ENCODE measurements around the gene ATP4A. TPM values are rescaled to one million over a fixed set of nuclear protein-coding genes. Genes with fewer than 3 reads are reported as not detected.

The ATP4A gene
- total RNA-seq: not detected in 2 replicates

DNA sequence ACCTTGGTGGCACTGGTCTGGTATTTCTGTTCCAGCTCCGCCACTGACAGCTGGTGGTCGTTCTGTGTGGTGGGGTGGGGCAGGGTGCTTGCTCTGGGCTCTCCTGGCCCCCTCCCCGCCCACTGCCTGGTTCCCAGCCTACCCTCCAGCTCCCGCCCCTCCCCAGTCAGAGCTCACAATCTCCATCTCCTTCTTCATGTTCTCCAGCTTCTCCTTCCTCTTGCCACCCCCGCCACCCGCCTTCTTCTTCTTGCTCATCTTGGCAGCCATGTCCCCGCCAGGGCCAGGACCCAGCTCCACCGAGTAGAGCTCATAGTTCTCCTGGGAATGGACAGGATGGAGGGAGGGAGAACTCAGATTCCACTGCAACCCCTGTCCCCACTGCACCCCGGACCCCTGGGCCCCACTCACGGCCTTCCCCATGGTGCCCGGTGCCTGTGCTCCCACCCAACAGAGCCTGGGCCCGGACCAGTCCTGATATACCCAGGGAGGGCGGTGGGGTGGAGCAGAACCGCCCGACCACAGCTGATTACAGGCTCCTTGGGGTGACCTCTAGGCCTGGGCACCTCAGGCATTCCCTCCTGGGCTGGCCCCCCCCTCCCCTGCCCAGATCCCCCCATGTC, at the start of gene ATP4A:
ATP4A (minus strand) TSS at position 452 of the 623 bp plus-strand sequence; CDS start at position 423, 29 bp downstream.

DNA sequence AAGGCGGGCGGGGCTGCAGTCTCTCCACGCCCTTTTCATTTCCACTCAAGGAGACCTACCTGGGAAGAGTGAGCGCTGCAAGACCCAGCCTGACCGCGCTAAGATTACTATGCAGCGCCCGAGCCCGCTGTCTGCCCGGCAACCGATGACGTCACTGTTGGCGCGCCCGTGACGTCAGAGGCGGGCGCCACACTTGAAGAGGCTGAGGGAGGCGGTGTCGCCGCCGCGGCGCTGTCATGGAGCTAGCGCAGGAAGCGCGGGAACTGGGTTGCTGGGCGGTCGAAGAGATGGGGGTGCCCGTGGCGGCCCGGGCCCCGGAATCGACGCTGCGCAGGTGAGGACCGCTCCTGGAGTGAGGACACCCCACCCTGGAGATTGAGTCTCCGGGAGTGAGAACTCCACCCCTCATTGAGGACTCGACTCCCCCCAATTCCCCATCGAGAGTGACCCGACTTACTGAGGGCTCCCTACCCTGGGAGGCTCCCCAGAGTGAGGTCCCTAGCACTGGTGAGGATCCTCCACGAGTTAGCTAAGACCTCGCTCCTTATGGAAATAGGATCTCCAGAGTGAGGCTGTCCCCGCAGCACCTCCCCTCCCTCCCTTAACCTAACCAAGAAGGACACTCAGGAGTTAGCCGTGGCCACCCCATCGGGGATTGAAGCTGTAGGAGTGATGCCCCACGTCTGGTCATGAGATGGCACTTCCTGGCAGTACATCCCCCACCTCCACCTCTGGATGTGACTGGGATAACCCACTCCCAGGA, 49.3 kb upstream of the ATP4A start, which contains the start of gene HAUS5:
HAUS5 (plus strand) TSS at position 177 of the 763 bp plus-strand sequence; CDS start at position 237, 60 bp downstream.

DNA sequence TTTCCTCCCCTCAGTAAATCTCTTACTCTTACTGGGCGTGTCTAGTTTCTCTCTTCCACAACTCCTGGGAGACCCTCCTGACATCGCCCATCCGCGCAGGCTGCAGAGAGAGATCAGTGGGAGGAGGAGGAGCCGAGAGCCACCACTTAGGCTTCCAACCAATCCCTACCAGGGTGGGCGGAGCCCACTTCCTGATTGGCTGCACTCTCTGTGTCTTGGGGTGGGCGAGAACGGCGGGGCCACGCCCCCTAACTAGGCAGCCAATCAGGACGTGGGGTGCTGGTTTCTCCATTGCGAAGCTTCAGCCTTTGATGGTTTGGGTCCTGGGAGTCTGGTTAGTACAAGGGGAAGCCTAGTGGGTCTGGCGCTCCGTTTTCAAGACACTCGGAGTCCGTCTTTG, 22.4 kb upstream of the ATP4A start, which contains the start of gene PMIS2:
PMIS2 (plus strand) TSS at position 326 of the 400 bp plus-strand sequence. CDS start 87 bp downstream, outside the sequence.

GRCh38 chr19:35545001-35545854, 18.2 kb downstream of the ATP4A start, which contains the start of gene TMEM147:
TMEM147 (plus strand) TSS chr19:35545626; CDS start chr19:35545740, 114 bp downstream.

DNA sequence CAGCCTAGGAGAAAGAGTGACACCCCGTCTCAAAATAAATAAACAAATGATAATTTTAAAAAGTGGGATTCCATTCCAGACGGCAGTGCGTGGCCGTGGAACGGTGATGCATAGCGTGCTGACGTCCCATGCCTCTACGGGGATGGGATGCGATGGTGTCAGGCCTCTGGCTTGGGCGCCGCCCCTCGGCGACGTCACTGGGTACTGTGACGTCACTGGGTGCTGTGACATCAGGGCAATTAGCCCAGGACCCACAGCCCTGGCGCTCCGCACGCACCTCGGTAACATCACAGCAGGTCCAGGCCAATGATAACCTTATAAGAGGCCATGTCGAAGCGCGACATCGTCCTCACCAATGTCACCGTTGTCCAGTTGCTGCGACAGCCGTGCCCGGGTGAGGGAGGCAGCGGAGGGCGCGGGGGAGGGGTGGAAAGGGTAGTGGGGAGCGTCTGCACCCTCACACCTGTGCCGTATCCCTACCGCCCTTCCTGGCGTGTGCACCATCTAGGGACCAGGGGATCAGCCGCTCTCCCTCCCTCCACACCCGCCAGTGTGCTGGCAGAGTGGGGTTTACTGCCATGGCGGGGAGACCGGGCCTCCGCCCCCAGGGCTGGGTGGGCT, 30.1 kb downstream of the ATP4A start, which contains the start of gene GAPDHS:
GAPDHS (plus strand) TSS at position 256 of the 621 bp plus-strand sequence; CDS start at position 328, 72 bp downstream.

DNA sequence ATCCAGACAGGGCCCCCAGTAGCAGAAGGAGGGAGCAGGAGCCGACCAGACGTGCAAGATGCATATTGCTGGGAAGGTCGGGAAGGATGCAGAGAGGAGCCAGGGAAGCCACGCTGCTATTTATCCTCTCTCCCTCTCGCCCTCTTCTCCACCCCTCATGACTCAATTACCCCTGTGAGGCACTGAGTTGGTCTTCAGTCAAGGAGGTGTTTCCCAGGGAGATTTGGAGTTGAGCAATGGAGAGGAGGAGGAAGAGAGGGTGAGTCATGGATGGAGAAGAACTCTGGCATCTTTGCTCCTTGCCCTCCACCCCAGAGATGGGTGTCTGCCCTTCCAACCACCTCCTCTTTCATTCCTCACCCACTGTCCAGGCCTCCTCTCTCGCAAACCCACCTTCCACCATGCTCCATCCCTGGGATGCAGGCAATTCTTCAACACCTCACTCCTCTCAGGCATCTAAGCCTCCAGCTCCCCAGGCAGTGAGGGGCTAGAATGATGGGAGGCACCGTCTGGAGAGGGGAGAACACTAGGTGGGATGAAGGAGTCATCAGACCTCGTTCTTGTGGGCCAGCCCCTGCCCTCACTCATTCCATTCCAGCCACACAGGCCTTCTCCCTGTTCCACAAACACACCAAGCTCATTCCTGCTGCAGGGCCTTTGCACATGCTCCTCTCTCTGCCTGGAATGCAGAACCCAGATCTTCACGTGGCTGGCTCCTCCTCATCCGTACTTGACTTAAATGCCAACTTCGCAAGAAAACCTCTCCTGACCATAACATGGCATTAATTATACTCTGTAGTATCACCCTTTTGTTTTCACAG, 35.0 kb downstream of the ATP4A start, which contains the start of gene SBSN:
SBSN (minus strand) TSS at position 94 of the 821 bp plus-strand sequence; CDS start at position 64, 30 bp downstream.

DNA sequence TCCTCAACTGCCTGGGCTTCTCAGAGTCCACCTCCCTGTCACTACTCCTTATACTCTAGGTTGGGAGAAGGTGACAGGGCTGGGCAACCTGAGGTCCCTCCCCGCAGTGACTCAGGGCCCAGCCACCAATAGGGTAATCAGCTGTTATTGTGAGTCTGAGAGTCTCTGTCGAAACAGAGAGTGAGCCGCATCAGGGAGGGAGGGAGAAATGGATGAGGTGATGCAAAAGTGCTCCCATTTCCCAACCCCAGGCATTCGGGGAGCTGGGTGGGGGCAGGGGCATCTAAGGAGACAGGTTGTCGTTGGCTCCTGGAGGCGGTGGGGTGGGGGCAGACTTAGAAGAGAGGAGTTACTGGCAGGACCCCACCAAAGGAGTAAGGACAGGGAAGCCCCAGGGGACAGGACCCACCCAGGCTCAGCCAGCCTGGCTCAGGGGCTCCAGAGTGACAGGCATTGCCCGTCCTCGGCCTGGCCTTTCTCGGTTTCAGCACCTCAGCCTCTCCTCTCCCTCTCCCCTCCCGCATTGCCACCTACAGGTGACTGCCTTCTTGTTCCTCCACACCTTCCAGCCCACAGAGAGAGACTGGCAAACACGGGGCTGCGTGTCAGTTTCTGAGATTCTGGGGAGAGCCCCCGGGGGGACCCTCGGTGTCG, 49.7 kb downstream of the ATP4A start, which contains the start of gene DMKN:
DMKN (minus strand) TSS at position 22 of the 654 bp plus-strand sequence. CDS start 174 bp downstream, outside the sequence.

Other genes with a start within 250 kb of the ATP4A start
- 0.55 TPM in 1 of 2 replicates, not detected in the other for gene CD22, start 234.5 kb downstream of the ATP4A start, total RNA-seq
- not detected in 2 replicates for gene FFAR1, start 215.8 kb downstream of the ATP4A start, total RNA-seq
- gene FFAR3, start 205.2 kb downstream of the ATP4A start, total RNA-seq: not detected in 2 replicates
- gene GPR42, start 192.6 kb downstream of the ATP4A start, total RNA-seq: not detected in 2 replicates
- not detected in 2 replicates for gene FFAR2, start 115.4 kb downstream of the ATP4A start, total RNA-seq
- gene KRTDAP, start 73.2 kb downstream of the ATP4A start, total RNA-seq: not detected in 2 replicates
- 0.23 and 0.30 TPM in 2 replicates for gene DMKN, start 50.0 kb downstream of the ATP4A start, total RNA-seq
- gene SBSN, start 35.3 kb downstream of the ATP4A start, total RNA-seq: 0.59 and 0.65 TPM in 2 replicates
- not detected in 2 replicates for gene GAPDHS, start 30.2 kb downstream of the ATP4A start, total RNA-seq
- gene TMEM147, start 18.0 kb downstream of the ATP4A start, total RNA-seq: 61.2 and 100 TPM in 2 replicates
- gene PMIS2, start 22.5 kb upstream of the ATP4A start, total RNA-seq: not detected in 2 replicates
- 5.6 and 8.4 TPM in 2 replicates for gene HAUS5, start 49.1 kb upstream of the ATP4A start, total RNA-seq
- gene RBM42, start 65.4 kb upstream of the ATP4A start, total RNA-seq: 30.0 and 42.8 TPM in 2 replicates
- gene ETV2, start 78.1 kb upstream of the ATP4A start, total RNA-seq: 0.30 TPM in 1 of 2 replicates, not detected in the other
- gene COX6B1, start 84.7 kb upstream of the ATP4A start, total RNA-seq: 228 and 480 TPM in 2 replicates
- gene UPK1A, start 102.9 kb upstream of the ATP4A start, total RNA-seq: not detected in 2 replicates
- not detected in 2 replicates for gene ZBTB32, start 140.9 kb upstream of the ATP4A start, total RNA-seq
- 5.9 and 16.0 TPM in 2 replicates for gene KMT2B, start 154.3 kb upstream of the ATP4A start, total RNA-seq
- 0.30 and 0.42 TPM in 2 replicates for gene IGFLR1, start 178.8 kb upstream of the ATP4A start, total RNA-seq
- 4.2 and 9.8 TPM in 2 replicates for gene U2AF1L4, start 181.8 kb upstream of the ATP4A start, total RNA-seq
- 9.5 and 10.4 TPM in 2 replicates for gene PSENEN, start 182.0 kb upstream of the ATP4A start, total RNA-seq
- 8.1 and 12.2 TPM in 2 replicates for gene LIN37, start 184.9 kb upstream of the ATP4A start, total RNA-seq
- gene HSPB6, start 193.4 kb upstream of the ATP4A start, total RNA-seq: 77.2 and 141 TPM in 2 replicates
- gene PROSER3, start 194.5 kb upstream of the ATP4A start, total RNA-seq: 3.0 and 7.2 TPM in 2 replicates
- 1.8 and 6.2 TPM in 2 replicates for gene ARHGAP33, start 211.9 kb upstream of the ATP4A start, total RNA-seq
- gene PRODH2, start 249.2 kb upstream of the ATP4A start, total RNA-seq: not detected in 2 replicates

Data from smooth muscle cell of the umbilical artery (primary cell).